ENCODE measurements around the gene GPR17. TPM values are rescaled to one million over a fixed set of nuclear protein-coding genes. Genes with fewer than 3 reads are reported as not detected.

GPR17 gene
- total RNA-seq, 4 donors from 2014 or later = not detected

DNA sequence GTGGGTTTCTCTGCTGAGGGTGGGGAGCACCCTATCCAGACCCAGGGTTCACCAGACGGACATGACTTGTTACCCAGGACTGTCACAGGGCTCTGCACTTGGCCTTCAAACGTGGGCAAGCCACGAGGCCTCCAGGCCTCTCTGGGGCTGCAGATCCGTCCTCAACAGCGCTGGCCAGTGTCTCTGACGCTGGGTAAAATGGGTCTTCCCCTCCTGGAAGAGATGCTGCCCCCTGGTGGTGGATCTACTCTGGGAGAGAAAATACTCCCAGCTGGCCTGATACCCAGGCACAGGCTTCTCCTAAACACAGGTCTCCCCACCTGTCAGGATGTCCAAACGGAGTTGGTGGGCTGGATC, 3.7 kb downstream of the GPR17 start:
- peaks cover 11 to 79% (median 32%) of the 10 kb centered on the region in 3 donors for H3K4me1 ChIP-seq
- no peaks in the 10 kb centered on the region for H3K9me3 ChIP-seq
- H3K27me3 ChIP-seq = no peaks in the 10 kb centered on the region
- H3K36me3 ChIP-seq = peaks cover 0 to 8% (median 0%) of the 10 kb centered on the region in 3 donors
- DNase-seq = peak; percentile 43
- peak overlapping the region in 3 of 4 donors; percentile 54 to 67 (median 66) for H3K27ac ChIP-seq
- WGBS, 2 donors = 13% methylated on average over 2 of the region's 7 CpGs; no CpG with 5 or more reads in 1 of the 2 donors
- intact Hi-C loops (cut with DNase I) = no loop called here
- no peak overlapping the region for H3K4me3 ChIP-seq
- TF ChIP-seq CTCF (IDR thresholded peaks at IDR 0.05) = peak; percentile 72 to 94 (median 79)
- no peak for TF ChIP-seq POLR2A (IDR thresholded peaks at IDR 0.05)

GRCh38 chr2:127650041-127650784, 4.3 kb downstream of the GPR17 start:
- H3K27me3 ChIP-seq = no peaks in the 10 kb centered on the region
- H3K9me3 ChIP-seq = no peaks in the 10 kb centered on the region
- peaks cover 0 to 12% (median 0%) of the 10 kb centered on the region in 3 donors for H3K36me3 ChIP-seq
- TF ChIP-seq CTCF (IDR thresholded peaks at IDR 0.05) = no peak
- no peak for TF ChIP-seq POLR2A (IDR thresholded peaks at IDR 0.05)
- no peak for DNase-seq
- H3K4me1 ChIP-seq = peaks cover 11 to 85% (median 32%) of the 10 kb centered on the region in 3 donors
- no peak overlapping the region for H3K4me3 ChIP-seq
- peak overlapping the region in 3 of 4 donors; percentile 54 to 67 (median 66) for H3K27ac ChIP-seq
- 54% methylated on average over 14 of the region's 17 CpGs; no CpG with 5 or more reads in 1 of the 2 donors for WGBS, 2 donors
- intact Hi-C loops (cut with DNase I) = no loop called here

DNA sequence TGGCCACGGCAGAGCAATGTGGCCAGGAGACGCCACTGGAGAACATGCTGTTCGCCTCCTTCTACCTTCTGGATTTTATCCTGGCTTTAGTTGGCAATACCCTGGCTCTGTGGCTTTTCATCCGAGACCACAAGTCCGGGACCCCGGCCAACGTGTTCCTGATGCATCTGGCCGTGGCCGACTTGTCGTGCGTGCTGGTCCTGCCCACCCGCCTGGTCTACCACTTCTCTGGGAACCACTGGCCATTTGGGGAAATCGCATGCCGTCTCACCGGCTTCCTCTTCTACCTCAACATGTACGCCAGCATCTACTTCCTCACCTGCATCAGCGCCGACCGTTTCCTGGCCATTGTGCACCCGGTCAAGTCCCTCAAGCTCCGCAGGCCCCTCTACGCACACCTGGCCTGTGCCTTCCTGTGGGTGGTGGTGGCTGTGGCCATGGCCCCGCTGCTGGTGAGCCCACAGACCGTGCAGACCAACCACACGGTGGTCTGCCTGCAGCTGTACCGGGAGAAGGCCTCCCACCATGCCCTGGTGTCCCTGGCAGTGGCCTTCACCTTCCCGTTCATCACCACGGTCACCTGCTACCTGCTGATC, 4.9 kb downstream of the GPR17 start:
- intact Hi-C loops (cut with DNase I) = no loop called here
- Histone ChIP-seq H3K27ac (peak overlapping the region in 3 of 4 donors; percentile 54 to 67 (median 66)), H3K9me3 (no peaks in the 10 kb centered on the region), H3K4me1 (peaks cover 11 to 88% (median 37%) of the 10 kb centered on the region in 3 donors), H3K4me3 (no peak overlapping the region), H3K36me3 (peaks cover 0 to 14% (median 0%) of the 10 kb centered on the region in 3 donors), H3K27me3 (no peaks in the 10 kb centered on the region)
- TF ChIP-seq POLR2A (IDR thresholded peaks at IDR 0.05) = no peak
- TF ChIP-seq CTCF (IDR thresholded peaks at IDR 0.05) = no peak
- 81 to 83% methylated on average over 22 to 26 of the region's 28 CpGs for WGBS, 2 donors
- no peak for DNase-seq

- Histone ChIP-seq H3K9me3 (no peaks in the 10 kb centered on the region), H3K36me3 (peaks cover 0 to 14% (median 0%) of the 10 kb centered on the region in 3 donors), H3K27ac (peak overlapping the region; percentile 14 to 66 (median 50)), H3K27me3 (no peaks in the 10 kb centered on the region), H3K4me1 (peaks cover 11 to 87% (median 37%) of the 10 kb centered on the region in 3 donors), H3K4me3 (no peak overlapping the region)
- no peak for DNase-seq
- no peak for TF ChIP-seq POLR2A (IDR thresholded peaks at IDR 0.05)
- no peak for TF ChIP-seq CTCF (IDR thresholded peaks at IDR 0.05)
- WGBS, 2 donors = 88% methylated on average over 18 to 21 of the region's 29 CpGs
- intact Hi-C loops (cut with DNase I) = no loop called here
These were observed 5.4 kb downstream of the GPR17 start for GRCh38 chr2:127651381-127651809.

- no peak for DNase-seq
- intact Hi-C loops (cut with DNase I) = no loop called here
- no peak overlapping the region for H3K4me3 ChIP-seq
- 72 to 78% methylated on average over 5 to 10 of the region's 14 CpGs for WGBS, 2 donors
- H3K27me3 ChIP-seq = no peaks in the 10 kb centered on the region
- H3K27ac ChIP-seq = peak overlapping the region; percentile 14 to 66 (median 56)
- H3K4me1 ChIP-seq = peaks cover 7 to 87% (median 33%) of the 10 kb centered on the region in 3 donors
- TF ChIP-seq CTCF (IDR thresholded peaks at IDR 0.05) = no peak
- TF ChIP-seq POLR2A (IDR thresholded peaks at IDR 0.05) = no peak
- no peaks in the 10 kb centered on the region for H3K9me3 ChIP-seq
- peaks cover 0 to 20% (median 0%) of the 10 kb centered on the region in 3 donors for H3K36me3 ChIP-seq
These were observed 6.1 kb downstream of the GPR17 start for GRCh38 chr2:127651971-127652550.

All from esophagus squamous epithelium (tissue), 5 donors.